A549 (cell line): ENCODE results near the gene RANBP6. TPM values are rescaled to one million over a fixed set of nuclear protein-coding genes. Genes with fewer than 3 reads are reported as not detected.
A peak's percentile ranks its signal among the peaks of the same experiment; 100 is the strongest.

Experiments used
- ATAC-seq, 2 experiments: fragments of 200-7000 bp in 1 of 2; fragments of >200 bp in 1 of 2; cut with Nextera tagmentation in 1 of 2; cut with Tn5 transposase in 1 of 2; 3 replicates each; pipeline versions ENCODE4 v1.8.0 to v1.9.1; 2018 to 2020; ENCODE audit warnings: mild to moderate bottlenecking in 1 of 2, moderate library complexity in 1 of 2
- CTCF ChIA-PET: fragments of 300-600 bp; sonication (Branson Sonifier 250); formaldehyde crosslinking; extraction: SDS; loops from one replicate; lab custom pipeline; 2021; ENCODE audit warnings: antibody characterized with exemption, inconsistent platforms; lab: Yijun Ruan, JAX
- POLR2A ChIA-PET: fragments of 350-600 bp; formaldehyde crosslinking; extraction: SDS; loops from one replicate; lab custom pipeline; 2021; ENCODE audit warnings: antibody characterized with exemption, inconsistent platforms; lab: Yijun Ruan, JAX
- DNase-seq, 2 experiments: peaks; one replicate each; pipeline versions ENCODE4 v3.0.0 to v3.0.0-alpha.2; 2011 to 2016; ENCODE audit warnings: low read depth in 1 of 2, low spot score in 1 of 2
- FAIRE-seq: peaks from 2 replicates; lab custom pipeline; 2011; peaks lifted over from hg19 to GRCh38; lab: Jason Lieb, UNC
- H3K27ac ChIP-seq, 2 experiments: fragments of >200 bp; sonication (Bioruptor Twin); formaldehyde crosslinking; 3 replicates each; pipeline ENCODE4 v1.5.1; 2016 to 2017
- H3K4me1 ChIP-seq: fragments of >200 bp; sonication (Bioruptor Twin); formaldehyde crosslinking; 3 replicates; pipeline ENCODE4 v1.6.1; 2016
- H3K4me2 ChIP-seq: fragments of >200 bp; sonication (Bioruptor Twin); formaldehyde crosslinking; 3 replicates; pipeline ENCODE4 v1.6.1; 2016
- H3K4me3 ChIP-seq: fragments of >200 bp; sonication (Bioruptor Twin); formaldehyde crosslinking; 3 replicates; pipeline ENCODE4 v1.5.1; 2016
- H3K9me3 ChIP-seq: fragments of >200 bp; sonication (Bioruptor Twin); formaldehyde crosslinking; 3 replicates; pipeline ENCODE4 v1.6.1; 2016
- FOSB ChIP-seq: fragments of 250-450 bp; sonication (Bioruptor Pico); IDR thresholded peaks from 2 replicates; pipeline ENCODE4 v1.5.0; 2020; ENCODE audit warnings: mild to moderate bottlenecking, moderate library complexity
- GATA3 ChIP-seq: IDR thresholded peaks from 2 replicates; pipeline ENCODE4 v1.6.1; 2012; ENCODE audit warnings: borderline replicate concordance
- HDAC2 ChIP-seq: fragments of 200-600 bp; sonication (generic); IDR thresholded peaks from 2 replicates; pipeline ENCODE4 v1.6.1; 2016
- HEYL ChIP-seq: fragments of 250-450 bp; sonication (Bioruptor Pico); IDR thresholded peaks from 2 replicates; pipeline ENCODE4 v1.8.0; 2021; ENCODE audit warnings: mild to moderate bottlenecking, moderate library complexity
- HOXA7 ChIP-seq: fragments of 250-450 bp; sonication (Bioruptor Pico); IDR thresholded peaks from 2 replicates; pipeline ENCODE4 v1.5.0; 2020; ENCODE audit warnings: mild to moderate bottlenecking, moderate library complexity
- NFE2L2 ChIP-seq: fragments of 150-350 bp; conservative IDR thresholded peaks from 2 replicates; pipeline ENCODE4 v1.6.1; 2014; ENCODE audit warnings: low read length
- NPAS2 ChIP-seq: fragments of 250-450 bp; sonication (Bioruptor Pico); IDR thresholded peaks from 2 replicates; pipeline ENCODE4 v1.8.0; 2022; ENCODE audit warnings: mild to moderate bottlenecking, moderate library complexity, borderline replicate concordance
- NR3C1 ChIP-seq: fragments of >200 bp; sonication (Bioruptor Twin); formaldehyde crosslinking; IDR thresholded peaks from 3 replicates; pipeline ENCODE4 v1.6.1; 2017
- PHF8 ChIP-seq: fragments of 200-600 bp; sonication (generic); IDR thresholded peaks from 2 replicates; pipeline ENCODE4 v1.6.1; 2016; ENCODE audit warnings: low read depth, mild to moderate bottlenecking, antibody characterized with exemption, moderate library complexity, borderline replicate concordance
- POLR2AphosphoS2 ChIP-seq: conservative IDR thresholded peaks from 2 replicates; pipeline ENCODE4 v1.6.1; 2012; ENCODE audit warnings: low read length, improper control_type of control experiment, inconsistent platforms
- RAD21 ChIP-seq, 2 experiments: fragments of >200 bp in 1 of 2; sonication (Bioruptor Twin) in 1 of 2; formaldehyde crosslinking in 1 of 2; IDR thresholded peaks in 1 of 2; conservative IDR thresholded peaks in 1 of 2; 2 replicates in 1 of 2; 3 replicates in 1 of 2; pipeline ENCODE4 v1.6.1; 2012 to 2018; ENCODE audit warnings: inconsistent platforms in 1 of 2
- TP53 ChIP-seq: fragments of 250-450 bp; sonication (Bioruptor Pico); IDR thresholded peaks from 2 replicates; pipeline ENCODE4 v1.5.0; 2021; ENCODE audit warnings: mild to moderate bottlenecking, moderate library complexity
- ZFP36 ChIP-seq: fragments of 450-650 bp; IDR thresholded peaks from 2 replicates; pipeline ENCODE4 v1.6.1; 2014; ENCODE audit warnings: borderline replicate concordance; ENCODE audit not compliant: partially characterized antibody
- ZSCAN20 ChIP-seq: fragments of 250-450 bp; sonication (Bioruptor Pico); IDR thresholded peaks from 2 replicates; pipeline ENCODE4 v1.8.0; 2022; ENCODE audit warnings: mild to moderate bottlenecking, moderate library complexity
- WGBS: methylation state at CpG from one replicate; pipeline ENCODE4 v1.1.6; 2017; ENCODE audit errors: missing lambda C conversion rate; 5-methylcytosine and 5-hydroxymethylcytosine counted together
- polyA plus RNA-seq, 4 experiments: library from polyadenylated mRNA; depleted of rRNA in 3 of 4; stranded (reverse); fragments of >200 nt; fragmentation: RNase III in 1 of 4; extraction: RNeasy Plus Mini Kit Qiagen cat#74134 plus additional on column Dnase treatment in 1 of 4; gene quantifications; 2 replicates in 3 of 4; 3 replicates in 1 of 4; pipeline ENCODE4 v1.2.3, GENCODE V29; 2011 to 2017
- TF ChIP-seq, protein P1 (sequence below): fragments of >200 bp; sonication (Bioruptor Twin); formaldehyde crosslinking; IDR thresholded peaks from 3 replicates; pipeline ENCODE4 v1.6.1; 2016
- TF ChIP-seq, protein P2 (sequence below): fragments of 250-450 bp; sonication (Bioruptor Pico); IDR thresholded peaks from 2 replicates; pipeline ENCODE4 v1.5.0; 2020; ENCODE audit warnings: low read depth, mild to moderate bottlenecking, moderate library complexity
- TF ChIP-seq, protein P3 (sequence below): fragments of 450-650 bp; IDR thresholded peaks from 2 replicates; pipeline ENCODE4 v1.6.1; 2014; ENCODE audit warnings: antibody characterized with exemption
- TF ChIP-seq, protein P4 (sequence below): IDR thresholded peaks from 2 replicates; pipeline ENCODE4 v1.6.1; 2012; ENCODE audit warnings: low read depth, borderline replicate concordance
- TF ChIP-seq, protein P5 (sequence below): IDR thresholded peaks from 2 replicates; pipeline ENCODE4 v1.6.1; 2012
- TF ChIP-seq, protein P6 (sequence below): fragments of >200 bp; sonication (Bioruptor Twin); formaldehyde crosslinking; IDR thresholded peaks from 3 replicates; pipeline ENCODE4 v1.5.1; 2016

RANBP6 gene
- polyA plus RNA-seq, 2 of the 4 experiments (the other 2 are of a cell fraction) = 17.4 to 19.6 TPM

DNA sequence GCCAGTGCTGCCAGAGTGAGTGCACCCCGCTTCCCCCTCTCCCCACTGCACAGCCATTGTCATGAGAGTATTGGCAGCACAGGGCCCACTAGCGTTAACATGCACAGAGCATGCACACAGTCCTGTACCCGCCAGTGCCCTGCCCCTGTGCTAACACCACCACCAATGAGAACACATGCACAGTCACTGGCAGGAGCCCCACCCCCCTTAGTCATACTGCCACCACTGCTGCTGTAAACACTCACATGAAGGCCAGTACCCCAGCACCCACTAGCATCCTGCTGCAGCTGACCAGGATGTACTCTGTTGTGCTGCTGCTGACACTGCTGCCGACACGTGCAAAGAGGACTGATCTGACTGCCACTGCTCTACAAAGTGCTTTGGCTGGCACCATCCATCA lies 19.5 kb upstream of the RANBP6 start:
- no peak overlapping the region for H3K27ac ChIP-seq
- DNase-seq (peak in 1 of 2 experiments; percentile 14), ATAC-seq (peak; percentile 56 to 73)

DNA sequence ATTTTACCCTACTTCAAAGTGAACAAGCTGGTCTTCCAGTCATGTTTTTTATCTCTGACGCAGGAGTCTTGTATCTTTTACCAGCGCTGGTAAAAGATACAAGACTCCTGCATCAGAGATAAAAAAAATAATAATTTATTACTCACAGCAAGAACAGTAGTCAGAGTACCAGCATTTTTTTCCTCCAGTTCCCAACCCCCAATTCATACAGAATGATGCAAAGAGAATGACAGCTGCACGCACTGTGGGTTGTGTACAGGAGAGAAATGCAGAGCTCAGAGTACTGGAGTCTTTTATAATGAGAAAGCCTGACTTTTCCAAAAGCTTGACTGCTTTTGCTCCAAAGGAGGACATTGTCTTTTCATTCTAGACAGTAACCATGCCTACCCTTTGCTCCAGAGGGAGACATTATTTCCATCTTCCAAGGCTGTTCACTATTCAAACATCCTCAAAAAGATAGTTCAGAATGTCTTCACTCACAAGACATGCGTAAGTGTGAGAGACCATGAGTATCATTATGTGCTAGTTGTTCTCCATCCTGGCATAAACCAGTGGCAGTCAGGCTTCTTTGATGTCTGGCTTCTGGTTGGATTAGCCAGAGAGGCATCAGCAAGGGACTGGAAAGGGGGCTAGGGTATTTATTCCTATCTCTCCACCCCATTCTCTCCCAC lies 14.3 kb upstream of the RANBP6 start:
- POLR2A ChIA-PET = interaction anchor here (2.5 kb wide), 1 partner anchor 14 kb away, joined by 6 read pairs; the partner anchor contains the start of gene RANBP6
- WGBS = 71% methylated on average over 4 of the region's 4 CpGs
- TF ChIP-seq ZFP36 = no peak
- TF ChIP-seq GATA3 = no peak
- TF ChIP-seq POLR2AphosphoS2 = no peak
- TF ChIP-seq, protein P1, sequence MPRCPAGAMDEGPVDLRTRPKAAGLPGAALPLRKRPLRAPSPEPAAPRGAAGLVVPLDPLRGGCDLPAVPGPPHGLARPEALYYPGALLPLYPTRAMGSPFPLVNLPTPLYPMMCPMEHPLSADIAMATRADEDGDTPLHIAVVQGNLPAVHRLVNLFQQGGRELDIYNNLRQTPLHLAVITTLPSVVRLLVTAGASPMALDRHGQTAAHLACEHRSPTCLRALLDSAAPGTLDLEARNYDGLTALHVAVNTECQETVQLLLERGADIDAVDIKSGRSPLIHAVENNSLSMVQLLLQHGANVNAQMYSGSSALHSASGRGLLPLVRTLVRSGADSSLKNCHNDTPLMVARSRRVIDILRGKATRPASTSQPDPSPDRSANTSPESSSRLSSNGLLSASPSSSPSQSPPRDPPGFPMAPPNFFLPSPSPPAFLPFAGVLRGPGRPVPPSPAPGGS = no peak
- no peak for TF ChIP-seq NFE2L2
- TF ChIP-seq RAD21 (conservative IDR thresholded peaks at IDR 0.05 in 1 of 2, IDR thresholded peaks at IDR 0.05 in 1 of 2) = no peak
- TF ChIP-seq, protein P2, sequence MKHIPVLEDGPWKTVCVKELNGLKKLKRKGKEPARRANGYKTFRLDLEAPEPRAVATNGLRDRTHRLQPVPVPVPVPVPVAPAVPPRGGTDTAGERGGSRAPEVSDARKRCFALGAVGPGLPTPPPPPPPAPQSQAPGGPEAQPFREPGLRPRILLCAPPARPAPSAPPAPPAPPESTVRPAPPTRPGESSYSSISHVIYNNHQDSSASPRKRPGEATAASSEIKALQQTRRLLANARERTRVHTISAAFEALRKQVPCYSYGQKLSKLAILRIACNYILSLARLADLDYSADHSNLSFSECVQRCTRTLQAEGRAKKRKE (CRISPR knock-in tag) = no peak
- TF ChIP-seq, all 56 proteins: peak for 0
- no peak overlapping the region for H3K4me2 ChIP-seq
- H3K27ac ChIP-seq = no peak overlapping the region
- DNase-seq = no peak
- peak in 1 of 2 experiments; percentile 43; a peak in 1 of 6 replicates for ATAC-seq
- H3K9me3 ChIP-seq = no peaks in the 10 kb centered on the region
- 0 out of 3 replicates have a peak, but pooled peaks cover 8% of the 10 kb centered on the region for H3K4me1 ChIP-seq
- FAIRE-seq = peak; percentile 18
- CTCF ChIA-PET = interaction anchor here (0.9 to 1.1 kb wide), 3 partner anchors 124 to 197 kb away, joined by 3 to 4 read pairs (median 3); partner anchors contain the start of gene ERMP1
- no peak overlapping the region for H3K4me3 ChIP-seq

More for the DNA sequence above, 19.5 kb upstream of the RANBP6 start:
- H3K4me2 ChIP-seq = no peak overlapping the region
- H3K4me1 ChIP-seq = no peaks in the 10 kb centered on the region
- ChIA-PET CTCF (interaction anchor here (0.9 to 1.6 kb wide), 5 partner anchors 9 to 271 kb away, joined by 3 to 7 read pairs (median 4); no protein-coding TSS in a partner anchor), POLR2A (no interaction called here)
- no peak for FAIRE-seq
- 51% methylated on average over 3 of the region's 5 CpGs for WGBS
- no peak overlapping the region for H3K4me3 ChIP-seq
- TF ChIP-seq ZFP36 = no peak
- no peak for TF ChIP-seq NR3C1
- TF ChIP-seq NPAS2 (CRISPR knock-in tag) = no peak
- TF ChIP-seq, protein P3, sequence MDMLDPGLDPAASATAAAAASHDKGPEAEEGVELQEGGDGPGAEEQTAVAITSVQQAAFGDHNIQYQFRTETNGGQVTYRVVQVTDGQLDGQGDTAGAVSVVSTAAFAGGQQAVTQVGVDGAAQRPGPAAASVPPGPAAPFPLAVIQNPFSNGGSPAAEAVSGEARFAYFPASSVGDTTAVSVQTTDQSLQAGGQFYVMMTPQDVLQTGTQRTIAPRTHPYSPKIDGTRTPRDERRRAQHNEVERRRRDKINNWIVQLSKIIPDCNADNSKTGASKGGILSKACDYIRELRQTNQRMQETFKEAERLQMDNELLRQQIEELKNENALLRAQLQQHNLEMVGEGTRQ = no peak
- TF ChIP-seq POLR2AphosphoS2 = no peak
- TF ChIP-seq, protein P2 (CRISPR knock-in tag) = no peak
- TF ChIP-seq PHF8 = no peak
- TF ChIP-seq, protein P4, sequence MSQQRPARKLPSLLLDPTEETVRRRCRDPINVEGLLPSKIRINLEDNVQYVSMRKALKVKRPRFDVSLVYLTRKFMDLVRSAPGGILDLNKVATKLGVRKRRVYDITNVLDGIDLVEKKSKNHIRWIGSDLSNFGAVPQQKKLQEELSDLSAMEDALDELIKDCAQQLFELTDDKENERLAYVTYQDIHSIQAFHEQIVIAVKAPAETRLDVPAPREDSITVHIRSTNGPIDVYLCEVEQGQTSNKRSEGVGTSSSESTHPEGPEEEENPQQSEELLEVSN = no peak
- no peak for TF ChIP-seq HOXA7 (CRISPR knock-in tag)
- TF ChIP-seq, protein P5, sequence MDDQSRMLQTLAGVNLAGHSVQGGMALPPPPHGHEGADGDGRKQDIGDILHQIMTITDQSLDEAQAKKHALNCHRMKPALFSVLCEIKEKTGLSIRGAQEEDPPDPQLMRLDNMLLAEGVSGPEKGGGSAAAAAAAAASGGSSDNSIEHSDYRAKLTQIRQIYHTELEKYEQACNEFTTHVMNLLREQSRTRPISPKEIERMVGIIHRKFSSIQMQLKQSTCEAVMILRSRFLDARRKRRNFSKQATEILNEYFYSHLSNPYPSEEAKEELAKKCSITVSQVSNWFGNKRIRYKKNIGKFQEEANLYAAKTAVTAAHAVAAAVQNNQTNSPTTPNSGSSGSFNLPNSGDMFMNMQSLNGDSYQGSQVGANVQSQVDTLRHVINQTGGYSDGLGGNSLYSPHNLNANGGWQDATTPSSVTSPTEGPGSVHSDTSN = no peak
- TF ChIP-seq FOSB (CRISPR knock-in tag) = no peak
- no peak for TF ChIP-seq NFE2L2
- no peak for TF ChIP-seq ZSCAN20 (CRISPR knock-in tag)
- TF ChIP-seq HDAC2 = no peak
- no peak for TF ChIP-seq TP53 (CRISPR knock-in tag)
- TF ChIP-seq, protein P6, sequence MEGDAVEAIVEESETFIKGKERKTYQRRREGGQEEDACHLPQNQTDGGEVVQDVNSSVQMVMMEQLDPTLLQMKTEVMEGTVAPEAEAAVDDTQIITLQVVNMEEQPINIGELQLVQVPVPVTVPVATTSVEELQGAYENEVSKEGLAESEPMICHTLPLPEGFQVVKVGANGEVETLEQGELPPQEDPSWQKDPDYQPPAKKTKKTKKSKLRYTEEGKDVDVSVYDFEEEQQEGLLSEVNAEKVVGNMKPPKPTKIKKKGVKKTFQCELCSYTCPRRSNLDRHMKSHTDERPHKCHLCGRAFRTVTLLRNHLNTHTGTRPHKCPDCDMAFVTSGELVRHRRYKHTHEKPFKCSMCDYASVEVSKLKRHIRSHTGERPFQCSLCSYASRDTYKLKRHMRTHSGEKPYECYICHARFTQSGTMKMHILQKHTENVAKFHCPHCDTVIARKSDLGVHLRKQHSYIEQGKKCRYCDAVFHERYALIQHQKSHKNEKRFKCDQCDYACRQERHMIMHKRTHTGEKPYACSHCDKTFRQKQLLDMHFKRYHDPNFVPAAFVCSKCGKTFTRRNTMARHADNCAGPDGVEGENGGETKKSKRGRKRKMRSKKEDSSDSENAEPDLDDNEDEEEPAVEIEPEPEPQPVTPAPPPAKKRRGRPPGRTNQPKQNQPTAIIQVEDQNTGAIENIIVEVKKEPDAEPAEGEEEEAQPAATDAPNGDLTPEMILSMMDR = no peak
- no peak for TF ChIP-seq RAD21 (conservative IDR thresholded peaks at IDR 0.05 in 1 of 2, IDR thresholded peaks at IDR 0.05 in 1 of 2)
- TF ChIP-seq HEYL (CRISPR knock-in tag) = no peak
- H3K9me3 ChIP-seq = no peaks in the 10 kb centered on the region
